Loucy (cell line): Measurements from ENCODE around the gene PHC1.

Experiments
- H2AFZ ChIP-seq: fragments of 200-600 bp; sonication (generic); 2 replicates; pipeline ENCODE4 v1.6.0; 2016; ENCODE audit warnings: antibody characterized with exemption, mild to moderate bottlenecking, low read length, moderate library complexity
- H3F3A ChIP-seq: fragments of 200-600 bp; 2 replicates; pipeline ENCODE4 v1.6.0; 2016; ENCODE audit warnings: antibody characterized with exemption, low read depth, mild to moderate bottlenecking
- H3K27me3 ChIP-seq: fragments of 200-600 bp; sonication (generic); 2 replicates; pipeline ENCODE4 v1.6.1; 2014; ENCODE audit warnings: low read length, mild to moderate bottlenecking; ENCODE audit not compliant: insufficient read depth, poor library complexity, severe bottlenecking
- H3K36me3 ChIP-seq: fragments of 200-600 bp; sonication (generic); 2 replicates; pipeline ENCODE4 v1.6.1; 2016; ENCODE audit warnings: low read length; ENCODE audit not compliant: insufficient read depth
- H3K4me1 ChIP-seq: fragments of 200-600 bp; sonication (generic); 2 replicates; pipeline ENCODE4 v1.5.1; 2014; ENCODE audit warnings: low read length, mild to moderate bottlenecking; ENCODE audit not compliant: insufficient read depth, poor library complexity, severe bottlenecking
- H3K4me2 ChIP-seq: fragments of 200-600 bp; sonication (generic); 2 replicates; pipeline ENCODE4 v1.6.0; 2014; ENCODE audit warnings: antibody characterized with exemption, low read length, low read depth, mild to moderate bottlenecking; ENCODE audit not compliant: poor library complexity, severe bottlenecking
- H3K4me3 ChIP-seq: fragments of 200-600 bp; sonication (generic); 2 replicates; pipeline ENCODE4 v1.5.1; 2014; ENCODE audit warnings: low read length, mild to moderate bottlenecking, mixed read lengths; ENCODE audit not compliant: poor library complexity, severe bottlenecking
- H3K79me2 ChIP-seq: fragments of 200-600 bp; sonication (generic); 2 replicates; pipeline ENCODE4 v1.6.1; 2014; ENCODE audit warnings: low read length; ENCODE audit not compliant: insufficient read depth
- H3K9ac ChIP-seq: fragments of 200-600 bp; sonication (generic); 2 replicates; pipeline ENCODE4 v1.6.0; 2014; ENCODE audit warnings: mild to moderate bottlenecking, low read depth, low read length, moderate library complexity; ENCODE audit not compliant: poor library complexity, severe bottlenecking
- H3K9me2 ChIP-seq: fragments of 200-600 bp; sonication (generic); replicated peaks from 2 replicates; pipeline ENCODE4 v1.6.1; 2016; ENCODE audit warnings: low read depth, low read length, mixed read lengths
- H3K9me3 ChIP-seq: fragments of 200-600 bp; sonication (generic); 2 replicates; pipeline ENCODE4 v1.6.1; 2014; ENCODE audit warnings: mild to moderate bottlenecking, antibody characterized with exemption, low read length, low read depth; ENCODE audit not compliant: insufficient read depth
- H4K20me1 ChIP-seq: fragments of 200-600 bp; sonication (generic); 2 replicates; pipeline ENCODE4 v1.6.0; 2014; ENCODE audit warnings: antibody characterized with exemption, low read length, mild to moderate bottlenecking; ENCODE audit not compliant: insufficient read depth, poor library complexity, severe bottlenecking
- CTCF ChIP-seq: fragments of 200-600 bp; sonication (generic); conservative IDR thresholded peaks from 2 replicates; pipeline ENCODE4 v1.5.1; 2014; ENCODE audit warnings: mild to moderate bottlenecking, antibody characterized with exemption, low read length
- EZH2phosphoT487 ChIP-seq: fragments of 200-600 bp; IDR thresholded peaks from 2 replicates; pipeline ENCODE4 v1.6.1; 2018; ENCODE audit warnings: antibody characterized with exemption, mild to moderate bottlenecking, moderate library complexity, borderline replicate concordance

Gene PHC1

GRCh38 chr12:8956073-8956472, 41.8 kb downstream of the PHC1 start:
- no peak overlapping the region for H3K4me2 ChIP-seq
- H3K9me2 ChIP-seq = no peaks in the 10 kb centered on the region
- TF ChIP-seq CTCF = no peak
- TF ChIP-seq EZH2phosphoT487 = no peak
- H3K4me3 ChIP-seq = no peak overlapping the region
- no peak overlapping the region for H2AFZ ChIP-seq
- H3K27me3 ChIP-seq = no peaks in the 10 kb centered on the region
- peaks cover 13% of the 10 kb centered on the region for H3K4me1 ChIP-seq
- no peaks in the 10 kb centered on the region for H3F3A ChIP-seq
- H3K36me3 ChIP-seq = no peaks in the 10 kb centered on the region
- H3K9ac ChIP-seq = no peak overlapping the region
- peaks cover 9% of the 10 kb centered on the region; the same call in 1 of the 2 replicates for H3K9me3 ChIP-seq
- H4K20me1 ChIP-seq = no peaks in the 10 kb centered on the region
- peaks cover 3% of the 10 kb centered on the region; the same call in 1 of the 2 replicates for H3K79me2 ChIP-seq

- Histone ChIP-seq H3K4me3 (no peak overlapping the region), H3K9ac (no peak overlapping the region), H3K4me2 (no peak overlapping the region), H3K4me1 (peaks cover 13% of the 10 kb centered on the region), H3K79me2 (no peaks in the 10 kb centered on the region), H4K20me1 (no peaks in the 10 kb centered on the region), H3F3A (no peaks in the 10 kb centered on the region), H2AFZ (no peak overlapping the region), H3K36me3 (no peaks in the 10 kb centered on the region), H3K9me2 (no peaks in the 10 kb centered on the region), H3K9me3 (peaks cover 9% of the 10 kb centered on the region; the same call in 1 of the 2 replicates), H3K27me3 (no peaks in the 10 kb centered on the region)
- TF ChIP-seq CTCF (no peak), EZH2phosphoT487 (no peak)
Measured at GRCh38 chr12:8956772-8957171, 42.5 kb downstream of the PHC1 start.

- H3K9me2 ChIP-seq = no peaks in the 10 kb centered on the region
Measured at GRCh38 chr12:8957561-8957960, 43.3 kb downstream of the PHC1 start.

More at GRCh38 chr12:8957561-8957960, 43.3 kb downstream of the PHC1 start:
- Histone ChIP-seq H3K4me2 (no peak overlapping the region), H4K20me1 (no peaks in the 10 kb centered on the region), H2AFZ (no peak overlapping the region), H3K4me3 (no peak overlapping the region), H3K9me3 (peaks cover 9% of the 10 kb centered on the region; the same call in 1 of the 2 replicates), H3F3A (no peaks in the 10 kb centered on the region), H3K79me2 (no peaks in the 10 kb centered on the region), H3K36me3 (no peaks in the 10 kb centered on the region), H3K27me3 (no peaks in the 10 kb centered on the region), H3K9ac (no peak overlapping the region), H3K4me1 (peaks cover 13% of the 10 kb centered on the region)
- no peak for TF ChIP-seq CTCF
- TF ChIP-seq EZH2phosphoT487 = no peak
